Globus pallidus (tissue), 1 donor: ENCODE results near the gene CD82.
"Not testable (repeated sequence)": the region's sequence is repeated elsewhere in the genome, so short reads cannot be mapped to it uniquely, and the experiment has no call there.

ENCODE experiments used
- DNase-seq: peaks from one replicate; pipeline ENCODE4 v3.0.0-alpha.2; 2015; ENCODE audit warnings: low spot score

Gene CD82

DNA sequence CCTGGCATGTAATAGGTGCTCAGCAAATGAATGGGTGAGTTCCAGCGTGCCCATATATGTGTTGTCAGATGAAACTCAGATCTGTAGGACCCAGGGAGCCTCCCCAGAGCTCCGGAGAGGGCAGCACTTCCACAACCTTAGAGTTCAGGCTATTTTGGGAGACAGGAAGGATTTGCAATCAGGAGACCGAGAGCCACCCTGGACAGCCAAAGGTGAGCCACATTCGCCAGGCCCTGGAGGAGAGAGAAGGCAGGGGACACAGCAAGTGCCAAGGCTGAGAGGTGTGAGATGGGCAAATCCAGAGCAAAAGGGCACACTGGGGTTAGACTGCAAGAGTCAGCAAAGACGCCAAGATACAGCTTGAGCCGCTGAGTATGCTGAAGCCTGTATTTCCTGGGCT is 66.4 kb downstream of the CD82 start:
- DNase-seq, result no peak

DNA sequence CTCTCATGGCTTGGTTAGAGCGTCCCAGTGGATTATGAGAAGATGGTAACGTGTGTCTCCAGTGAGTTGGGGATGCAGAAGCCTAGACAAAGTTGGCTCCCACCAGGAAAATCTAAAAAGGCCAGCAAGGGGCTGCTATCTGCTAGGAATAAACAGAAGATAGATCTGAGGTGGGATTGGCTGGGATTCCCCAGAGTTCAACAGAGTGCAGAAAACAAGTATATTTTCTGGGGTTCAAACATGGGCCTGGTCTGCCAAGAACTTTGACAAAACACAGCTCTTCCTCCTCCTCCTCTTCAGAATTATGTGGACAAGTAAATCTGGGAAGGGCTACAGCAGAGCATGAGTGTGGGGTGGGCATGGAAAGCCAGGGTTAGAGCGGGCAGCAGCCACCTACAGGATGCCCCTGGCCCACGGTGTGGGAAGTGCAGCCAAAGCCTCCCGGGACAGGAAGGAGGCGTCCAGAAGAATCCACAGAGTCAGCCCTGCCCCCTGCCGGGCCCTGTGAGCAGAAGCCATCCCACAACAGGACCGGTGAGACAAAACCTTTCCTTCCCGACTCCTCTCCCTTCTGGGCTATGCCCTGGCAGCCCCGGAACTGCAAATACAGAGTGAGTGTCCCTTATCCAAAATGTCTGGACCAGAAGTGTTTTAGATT is 67.1 kb downstream of the CD82 start:
- no peak for DNase-seq

DNA sequence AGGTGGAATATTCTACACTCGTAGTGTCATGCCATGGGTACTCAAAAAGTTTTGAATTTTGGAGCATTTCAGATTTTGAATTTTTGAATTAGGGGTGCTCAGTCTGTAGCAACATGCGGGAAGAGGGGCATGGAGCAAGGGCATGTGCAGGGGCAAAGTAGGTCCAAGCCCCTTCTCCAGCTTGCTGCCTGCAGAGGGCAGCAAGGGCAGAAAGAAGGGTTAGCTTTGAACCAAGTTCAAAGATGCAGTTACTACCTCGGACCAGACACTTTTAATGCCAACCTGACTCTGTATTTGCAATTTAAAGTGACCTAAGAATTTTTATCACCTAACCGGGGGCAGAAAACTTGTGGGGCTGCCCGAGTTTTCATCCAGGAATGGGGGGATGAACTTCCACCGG is 68.2 kb downstream of the CD82 start:
- DNase-seq, result peak; percentile 59

DNA sequence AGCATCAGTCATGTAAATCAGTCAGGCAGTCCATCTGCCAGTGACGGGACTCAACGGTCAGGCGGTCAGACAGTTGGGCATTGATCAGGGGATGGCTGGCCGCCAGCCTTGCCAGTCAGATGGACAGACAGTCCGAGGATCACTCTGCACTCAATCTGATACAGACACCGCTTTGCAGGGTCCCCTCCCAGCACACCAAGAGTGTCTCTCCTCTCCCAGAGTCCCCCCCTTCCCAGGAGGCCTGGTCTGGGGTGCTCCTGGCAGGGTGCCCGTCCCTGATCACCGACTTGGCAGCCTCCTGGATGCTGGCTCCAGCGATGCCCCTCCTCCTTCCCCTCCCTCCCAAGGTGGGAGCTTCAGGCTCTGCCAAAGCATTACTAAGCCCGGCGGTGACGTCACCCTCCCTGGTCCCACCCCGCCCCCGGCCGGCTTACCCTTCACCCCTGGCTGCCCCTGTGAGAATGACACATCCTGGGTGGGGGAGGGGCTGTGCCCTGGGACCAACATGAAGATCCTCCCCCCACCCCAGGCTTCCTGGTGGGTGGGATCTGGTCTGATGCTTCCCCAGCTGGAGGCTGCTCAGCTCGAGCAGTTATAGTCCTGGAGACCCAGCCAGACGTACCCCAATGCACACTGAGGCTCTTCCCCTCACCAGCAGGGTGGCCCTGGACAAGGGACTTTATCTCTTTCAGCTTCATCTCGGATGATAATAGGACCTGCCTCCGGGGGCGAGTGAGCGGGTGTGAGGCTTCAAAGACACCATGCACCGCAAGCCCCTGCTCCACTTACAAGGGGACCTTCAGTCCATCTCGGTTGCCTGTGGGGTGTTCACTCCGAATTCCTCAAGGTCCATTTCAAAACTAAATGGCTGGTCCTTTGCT is 69.2 kb downstream of the CD82 start:
- peak; percentile 93 for DNase-seq

DNA sequence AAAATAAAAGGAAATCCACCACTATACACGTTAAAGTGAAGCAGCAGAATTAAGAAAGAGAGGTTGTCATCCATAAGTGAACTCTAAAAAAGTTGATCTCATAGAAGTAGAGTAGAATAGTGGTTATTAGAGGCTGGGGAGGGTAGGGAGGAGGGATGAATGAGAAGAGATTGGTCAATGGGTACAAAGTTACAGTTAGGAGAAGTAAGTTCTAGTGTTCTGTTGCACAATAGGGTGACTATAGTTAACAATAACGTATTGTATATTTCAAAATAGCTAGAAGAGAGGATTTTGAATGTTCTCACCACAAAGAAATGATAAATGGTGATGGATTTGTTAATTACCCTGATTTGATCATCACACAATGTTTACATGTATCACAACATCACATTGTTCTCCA is 72.0 kb downstream of the CD82 start:
- no peak for DNase-seq

DNA sequence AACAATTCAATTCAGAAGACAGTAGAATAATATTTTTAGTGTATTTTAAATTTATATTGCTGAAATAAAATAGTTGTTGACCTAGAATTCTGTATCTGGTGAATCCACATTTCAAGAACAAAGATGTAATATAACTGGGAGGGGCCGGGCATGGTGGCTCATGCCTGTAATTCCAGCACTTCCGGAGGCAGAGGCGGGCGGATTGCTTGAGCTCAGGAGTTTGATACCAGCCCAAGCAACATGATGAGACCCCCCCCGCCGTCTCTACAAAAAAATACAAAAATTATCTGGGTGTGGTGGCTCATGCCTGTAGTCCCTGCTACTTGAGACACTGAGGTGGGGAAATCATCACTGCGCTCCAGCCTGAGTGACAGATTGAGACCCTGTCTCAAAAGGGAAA is 72.6 kb downstream of the CD82 start:
- no peak for DNase-seq

DNA sequence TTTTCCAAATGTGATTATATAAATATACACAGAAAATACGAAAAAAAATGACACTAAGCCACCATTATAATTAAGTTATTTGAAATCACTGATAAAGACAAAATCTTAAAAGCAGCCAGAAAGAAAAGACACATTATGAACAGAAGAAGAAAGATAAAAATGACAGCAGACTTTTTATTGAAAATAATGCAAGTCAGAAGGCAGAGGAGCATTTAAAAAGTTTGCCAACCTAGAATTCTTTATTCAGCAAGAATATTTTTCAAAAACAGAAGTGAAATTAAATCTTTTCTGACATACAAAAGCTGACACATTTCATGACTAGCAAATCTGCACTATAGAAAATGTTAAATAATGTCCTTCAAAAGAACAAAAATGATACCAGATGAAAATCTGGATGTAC is 77.8 kb downstream of the CD82 start:
- no peak for DNase-seq

DNA sequence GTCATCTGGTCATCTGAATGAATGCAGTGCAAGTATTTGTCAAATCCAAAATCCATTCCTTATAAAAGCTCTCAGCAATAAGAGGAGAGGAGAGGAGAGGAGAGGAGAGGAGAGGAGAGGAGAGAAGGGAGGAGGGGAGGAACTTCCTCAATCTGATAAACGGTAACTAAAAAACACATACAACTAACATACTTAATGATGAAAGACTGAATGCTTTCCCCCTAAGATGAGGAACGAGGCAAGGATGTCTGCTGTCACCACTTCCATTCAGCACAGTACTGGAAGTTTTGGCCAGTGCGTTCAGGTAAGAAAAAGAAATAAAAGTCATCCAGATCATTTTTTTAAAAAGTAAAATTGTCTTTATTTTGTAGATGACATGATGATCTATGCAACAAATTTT is 80.4 kb downstream of the CD82 start:
- DNase-seq, result no peak

DNA sequence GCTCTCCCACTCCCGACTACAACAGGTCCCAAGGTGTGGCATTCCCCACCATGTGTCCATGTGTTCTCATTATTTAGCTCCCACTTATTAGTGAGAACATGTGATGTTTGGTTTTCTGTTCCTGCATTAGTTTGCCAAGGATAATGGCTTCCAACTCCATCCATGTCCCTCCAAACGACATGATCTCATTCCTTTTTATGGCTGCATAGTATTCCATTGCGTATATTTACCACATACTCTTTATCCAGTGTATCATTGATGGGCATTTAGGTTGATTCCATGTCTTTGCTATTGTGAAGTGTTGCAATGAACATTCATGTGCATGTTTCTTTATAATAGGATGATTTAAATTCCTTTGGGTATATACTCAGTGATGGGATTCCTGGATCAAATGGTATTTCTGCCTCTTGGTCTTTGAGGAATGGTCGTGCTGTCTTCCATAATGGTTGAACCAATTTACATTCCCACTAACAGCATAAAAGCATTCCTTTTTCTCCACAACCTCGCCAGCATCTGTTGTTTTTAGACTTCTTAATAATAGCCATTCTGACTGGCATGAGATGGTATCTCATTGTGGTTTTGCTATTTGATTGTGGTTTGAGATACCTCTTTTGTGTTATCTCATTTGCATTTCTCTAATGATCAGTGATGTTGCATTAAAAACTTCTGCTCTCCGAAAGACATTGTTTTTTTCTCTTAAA is 81.9 kb downstream of the CD82 start:
- DNase-seq, result not testable (repeated sequence)

DNA sequence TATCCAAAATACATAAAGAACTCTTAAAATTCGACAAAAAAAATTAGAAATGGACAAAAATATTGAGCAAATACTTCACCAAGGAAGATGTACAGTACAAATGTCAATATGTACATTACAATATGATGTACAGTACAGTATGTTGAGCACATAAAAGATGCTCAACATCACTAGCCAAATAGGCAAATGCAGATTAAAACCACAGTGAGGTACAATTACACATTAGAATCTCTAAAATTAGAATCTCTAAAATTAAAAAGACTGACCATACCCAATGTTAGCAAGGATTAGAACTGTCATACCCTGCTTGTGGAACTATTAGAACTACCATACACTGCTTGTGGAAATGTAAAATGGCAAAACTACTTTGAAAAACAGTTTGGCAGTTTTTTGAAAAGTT is 82.6 kb downstream of the CD82 start:
- no peak for DNase-seq

DNA sequence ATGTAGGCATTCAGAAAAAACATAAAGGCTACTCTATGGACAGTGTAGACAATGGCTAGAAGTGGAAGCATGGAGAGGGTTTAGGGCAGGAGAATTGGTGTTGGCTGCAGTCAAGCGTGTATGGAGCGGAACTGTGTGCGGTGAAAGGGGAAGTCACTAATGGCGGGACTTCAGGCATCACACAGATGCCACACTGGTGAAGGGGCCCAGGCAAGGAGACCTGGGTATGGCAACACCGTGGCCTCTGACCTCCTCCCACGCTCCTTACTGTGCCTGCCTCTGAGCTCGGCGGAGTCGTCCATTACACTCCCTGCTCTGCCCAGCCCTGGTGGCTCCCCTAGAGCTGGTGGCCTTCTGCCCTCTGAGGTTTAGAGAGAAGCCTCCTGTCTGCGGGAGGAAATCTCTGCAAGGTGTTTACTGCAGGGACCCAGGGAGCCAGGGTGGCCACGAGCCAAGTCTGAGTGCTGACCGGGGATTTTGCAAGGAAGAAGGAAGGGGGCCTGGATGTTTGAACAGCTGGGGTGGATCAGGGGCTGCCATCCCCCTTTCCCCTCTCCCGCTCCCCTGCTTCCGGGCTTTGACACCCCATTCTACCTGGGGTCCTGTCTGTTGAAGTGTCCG is 86.2 kb downstream of the CD82 start:
- no peak for DNase-seq

DNA sequence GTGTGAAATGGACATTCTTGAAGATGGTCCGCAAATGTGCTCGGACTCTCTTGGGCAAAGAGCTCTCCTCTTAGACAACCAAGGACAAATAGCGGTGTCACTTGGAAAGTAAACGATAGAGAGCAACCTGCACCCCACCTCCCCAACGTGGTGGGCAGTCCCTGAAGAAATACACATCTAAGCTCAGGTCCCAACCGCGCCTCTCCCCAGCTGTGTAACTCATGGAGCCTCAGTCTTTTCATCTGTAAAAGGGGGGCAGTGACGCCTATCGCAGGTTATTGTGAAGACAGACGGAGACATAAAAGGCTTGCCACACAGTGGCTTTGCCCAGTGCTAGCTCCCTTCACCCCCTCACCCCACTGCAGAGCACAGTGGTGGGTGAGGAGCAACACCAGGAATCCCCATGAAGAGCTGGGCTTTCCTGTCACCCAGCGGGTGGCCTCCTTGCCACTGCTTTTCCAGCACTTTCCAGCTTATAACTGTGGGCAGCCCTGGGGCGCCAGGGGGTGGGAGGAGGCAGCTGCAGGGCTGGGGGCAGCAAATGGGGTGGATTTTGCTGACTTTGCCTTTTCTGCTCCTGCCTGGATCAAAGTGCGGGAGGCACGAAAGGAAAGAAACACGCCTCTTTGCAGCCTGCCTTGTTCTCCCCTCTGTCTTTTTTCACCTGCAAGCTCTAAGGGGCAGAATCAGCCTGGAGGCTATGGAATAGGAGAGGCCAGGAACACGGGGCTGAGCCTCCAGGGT is 87.6 kb downstream of the CD82 start:
- DNase-seq, result no peak

DNA sequence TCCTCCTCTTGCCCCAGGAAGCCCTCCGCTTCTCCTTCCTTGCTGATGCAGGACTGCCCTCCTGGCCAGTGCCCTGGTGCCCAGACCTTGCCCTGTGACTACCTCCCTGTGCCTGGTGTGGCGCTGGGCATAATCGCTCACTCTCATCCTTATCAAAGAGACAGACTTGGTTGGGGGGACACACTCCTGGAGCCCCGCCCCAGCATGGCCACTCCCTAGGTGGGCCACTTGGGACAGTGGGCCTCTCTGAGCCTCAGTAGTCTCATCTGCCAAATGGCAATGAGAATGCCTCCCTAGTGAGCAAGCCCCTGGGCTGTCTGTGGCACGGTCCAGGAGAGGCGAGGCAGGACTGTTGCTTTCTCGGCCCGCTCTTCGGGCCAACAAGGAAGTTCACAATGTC is 88.6 kb downstream of the CD82 start:
- DNase-seq, result no peak

DNA sequence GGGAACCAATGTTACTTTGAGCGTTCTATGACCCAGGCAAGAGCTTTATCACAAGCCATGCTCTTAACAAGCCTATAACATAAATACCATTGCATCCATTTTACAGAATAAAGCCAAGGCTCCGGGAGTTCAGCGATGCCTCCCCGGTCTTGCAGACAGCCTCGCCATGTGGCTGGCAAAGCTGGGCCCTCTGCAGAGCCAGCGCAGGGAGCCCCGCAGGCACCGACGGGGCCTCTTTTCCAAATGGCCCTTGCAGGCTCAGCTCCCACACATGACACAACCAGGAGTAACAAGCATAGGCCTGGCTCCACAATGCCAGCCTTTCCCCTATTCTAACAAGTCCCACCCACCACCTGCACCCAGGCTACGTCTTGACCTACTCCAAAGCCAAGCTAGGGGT is 89.1 kb downstream of the CD82 start:
- no peak for DNase-seq

DNA sequence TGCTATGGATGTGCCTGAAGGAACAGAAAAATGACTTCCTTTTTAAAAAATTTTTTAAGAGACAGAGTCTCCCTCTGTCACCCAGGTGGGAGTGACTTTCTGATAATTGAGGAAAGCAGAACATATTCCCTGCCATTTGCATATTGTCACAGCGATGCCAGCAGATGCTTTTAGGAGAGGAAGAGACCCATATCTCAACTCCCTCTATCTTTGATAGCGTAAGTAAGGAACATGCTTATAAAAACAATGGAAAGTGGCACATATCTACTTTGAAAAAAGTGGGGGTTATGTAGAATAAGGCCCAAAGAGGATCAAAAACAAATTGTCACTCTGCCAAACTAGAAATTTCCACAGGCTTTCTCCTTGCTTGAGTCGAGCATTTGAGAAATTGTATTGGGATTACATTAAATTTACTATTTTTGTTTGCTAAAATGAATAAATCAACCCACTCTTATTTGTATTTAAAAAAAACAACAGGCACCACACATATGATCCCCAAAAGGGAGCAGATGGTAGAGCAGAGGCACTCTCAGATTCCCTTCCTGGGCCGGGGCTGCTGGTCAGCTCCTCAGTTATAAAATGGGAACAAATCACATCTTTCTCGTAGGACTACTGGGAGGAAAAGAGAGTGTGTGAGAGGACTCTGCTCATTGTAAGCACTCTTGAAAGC is 92.5 kb downstream of the CD82 start:
- DNase-seq, result no peak

DNA sequence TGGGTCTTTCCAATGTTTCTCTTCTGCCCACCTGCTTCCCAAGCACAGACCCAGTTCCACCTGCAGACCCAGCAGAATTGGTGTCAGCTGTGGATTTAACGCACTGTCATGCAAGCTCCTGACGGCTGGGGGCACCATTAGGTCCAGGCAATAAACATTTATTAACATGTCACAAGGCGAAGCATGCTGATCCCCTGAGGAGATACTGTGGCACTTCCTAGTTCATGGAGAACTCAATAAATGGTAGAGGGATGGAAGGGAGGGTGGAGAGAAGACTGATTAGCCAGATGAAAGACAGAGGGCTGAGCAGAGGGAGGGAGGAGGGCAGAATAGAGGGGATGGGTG is 93.0 kb downstream of the CD82 start:
- DNase-seq, result no peak

DNA sequence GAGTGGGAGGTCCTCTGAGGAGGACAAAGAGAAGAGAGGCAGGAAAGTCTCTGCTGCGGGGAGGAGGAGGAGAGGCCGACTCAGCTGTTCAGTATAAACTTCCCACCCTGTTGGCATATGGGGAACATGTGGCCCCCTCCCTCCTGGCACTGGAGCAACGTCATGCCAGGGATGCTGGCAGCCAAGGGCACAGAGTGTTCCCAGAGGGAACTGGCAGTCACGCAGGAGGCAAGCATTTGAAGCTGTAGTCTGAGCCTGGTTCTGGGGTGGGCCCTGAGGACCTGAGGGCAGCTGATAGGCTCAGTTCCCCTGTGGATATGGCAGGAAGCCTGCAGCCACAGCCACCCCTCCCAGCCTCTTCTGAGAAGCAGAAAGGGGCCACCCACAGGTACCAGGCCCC is 94.2 kb downstream of the CD82 start:
- DNase-seq, result no peak

DNA sequence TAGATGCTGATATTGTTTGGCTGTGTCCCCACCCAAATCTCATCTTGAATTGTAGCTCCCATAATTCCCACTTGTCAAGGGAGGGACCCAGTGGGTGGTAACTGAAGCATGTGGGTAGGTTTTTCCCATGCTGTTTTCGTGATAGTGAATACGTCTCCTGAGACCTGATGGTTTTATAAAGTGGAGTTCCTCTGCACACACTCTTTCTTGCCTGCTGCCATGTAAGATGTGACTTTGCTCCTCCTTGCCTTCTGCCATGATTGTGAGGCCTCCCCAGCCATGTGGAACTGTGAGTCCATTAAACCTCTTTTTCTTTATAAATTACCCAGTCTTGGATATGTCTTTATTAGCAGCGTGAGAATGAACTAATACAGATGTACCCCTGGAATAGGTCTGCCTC is 95.1 kb downstream of the CD82 start:
- DNase-seq, result not testable (repeated sequence)

DNA sequence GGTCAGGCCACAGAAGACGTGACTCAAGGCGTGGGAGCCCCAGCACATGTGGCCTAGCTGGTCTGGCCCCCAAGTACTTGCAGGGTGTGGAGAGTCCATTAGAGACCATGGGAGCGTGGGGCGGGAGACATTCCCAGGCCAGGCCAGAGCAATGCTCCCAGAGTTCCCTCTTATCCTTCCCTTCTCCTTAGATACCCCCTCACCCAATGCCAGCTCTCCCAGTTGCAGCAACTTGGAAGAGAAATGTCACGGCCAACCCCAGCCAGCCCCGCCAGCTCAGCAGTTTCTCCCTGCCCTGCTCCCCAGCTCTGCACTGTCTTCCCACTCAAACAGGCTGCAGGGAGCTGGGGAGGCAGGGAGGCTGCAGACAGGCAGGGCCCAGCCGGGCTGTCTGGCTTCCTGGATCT is 95.9 kb downstream of the CD82 start:
- no peak for DNase-seq
